Neural progenitor cell (in vitro differentiated cells): ENCODE results near the gene TRPM1. TPM values are rescaled to one million over a fixed set of nuclear protein-coding genes. Genes with fewer than 3 reads are reported as not detected.

Experiments
- DNase-seq: peaks from one replicate; pipeline ENCODE4 v3.0.0-alpha.2; 2016; ENCODE audit warnings: low spot score
- H2AFZ ChIP-seq: fragments of 200-600 bp; sonication (generic); replicated peaks from 2 replicates; pipeline ENCODE4 v1.6.1; 2016; ENCODE audit warnings: antibody characterized with exemption
- H3F3A ChIP-seq: fragments of 200-600 bp; sonication (generic); 2 replicates; pipeline ENCODE4 v1.6.1; 2016; ENCODE audit warnings: antibody characterized with exemption, low read depth
- H3K27ac ChIP-seq: fragments of 200-600 bp; sonication (generic); 2 replicates; pipeline ENCODE4 v1.5.1; 2016; ENCODE audit warnings: mild to moderate bottlenecking
- H3K27me3 ChIP-seq: fragments of 200-600 bp; sonication (generic); 2 replicates; pipeline ENCODE4 v1.6.1; 2016; ENCODE audit warnings: mild to moderate bottlenecking, moderate library complexity
- H3K36me3 ChIP-seq: fragments of 200-600 bp; sonication (generic); 2 replicates; pipeline ENCODE4 v1.5.1; 2016
- H3K4me1 ChIP-seq: fragments of 200-600 bp; sonication (generic); 2 replicates; pipeline ENCODE4 v1.6.1; 2016; ENCODE audit warnings: mixed run types
- H3K4me2 ChIP-seq: fragments of 200-600 bp; sonication (generic); 2 replicates; pipeline ENCODE4 v1.6.1; 2016
- H3K4me3 ChIP-seq: fragments of 200-600 bp; sonication (generic); 2 replicates; pipeline ENCODE4 v1.5.1; 2016
- H3K79me2 ChIP-seq: fragments of 200-600 bp; sonication (generic); 2 replicates; pipeline ENCODE4 v1.6.1; 2016; ENCODE audit warnings: low read depth
- H3K9ac ChIP-seq: fragments of 200-600 bp; sonication (generic); 2 replicates; pipeline ENCODE4 v1.6.1; 2016
- H3K9me3 ChIP-seq: fragments of 200-600 bp; sonication (generic); 2 replicates; pipeline ENCODE4 v1.5.1; 2016; ENCODE audit warnings: low read depth
- H4K20me1 ChIP-seq: fragments of 200-600 bp; sonication (generic); 2 replicates; pipeline ENCODE4 v1.6.1; 2016; ENCODE audit warnings: low read depth
- H3K27ac Mint-ChIP-seq: 3 replicates; pipeline ENCODE4 v1.8.0; 2021; ENCODE audit warnings: mixed read lengths
- H3K27me3 Mint-ChIP-seq: 2 replicates; pipeline ENCODE4 v1.8.0; 2022; ENCODE audit warnings: low read depth, mild to moderate bottlenecking, inconsistent platforms, moderate library complexity, mixed read lengths; ENCODE audit not compliant: insufficient read depth
- H3K36me3 Mint-ChIP-seq: 3 replicates; pipeline ENCODE4 v1.8.0; 2021; ENCODE audit warnings: mixed read lengths
- H3K4me1 Mint-ChIP-seq: 3 replicates; pipeline ENCODE4 v1.8.0; 2021; ENCODE audit warnings: mixed read lengths
- H3K4me3 Mint-ChIP-seq: 3 replicates; pipeline ENCODE4 v1.8.0; 2021; ENCODE audit warnings: mild to moderate bottlenecking, moderate library complexity, mixed read lengths
- H3K9me3 Mint-ChIP-seq: 3 replicates; pipeline ENCODE4 v1.8.0; 2020; ENCODE audit warnings: mixed read lengths
- CTCF ChIP-seq: fragments of 200-600 bp; sonication (generic); IDR thresholded peaks from 2 replicates; pipeline ENCODE4 v1.5.1; 2017; ENCODE audit warnings: antibody characterized with exemption, mild to moderate bottlenecking
- EZH2 ChIP-seq: fragments of 200-600 bp; sonication (generic); IDR thresholded peaks from 2 replicates; pipeline ENCODE4 v1.6.1; 2017; ENCODE audit warnings: antibody characterized with exemption, mild to moderate bottlenecking, moderate library complexity
- EZH2phosphoT487 ChIP-seq: fragments of 200-600 bp; sonication (generic); IDR thresholded peaks from 2 replicates; pipeline ENCODE4 v1.6.1; 2017; ENCODE audit warnings: antibody characterized with exemption
- total RNA-seq: library from RNA; depleted of rRNA; stranded (reverse); fragments of >200 nt; gene quantifications from 2 replicates; pipeline ENCODE4 v1.2.3, GENCODE V29; 2015; ENCODE audit warnings: low replicate concordance

The TRPM1 gene
- total RNA-seq, 1 donor from 2014 or later = not detected

- TF ChIP-seq EZH2phosphoT487 (no peak), CTCF (no peak), EZH2 (no peak)
- Histone ChIP-seq H3F3A (no peaks in the 10 kb centered on the region), H3K4me1 (no peaks in the 10 kb centered on the region), H3K4me2 (no peak overlapping the region), H3K36me3 (no peaks in the 10 kb centered on the region), H3K79me2 (no peaks in the 10 kb centered on the region), H3K27ac (no peak overlapping the region), H3K27me3 (no peaks in the 10 kb centered on the region), H3K4me3 (no peak overlapping the region), H3K9me3 (no peaks in the 10 kb centered on the region), H4K20me1 (no peaks in the 10 kb centered on the region), H2AFZ (no peak overlapping the region), H3K9ac (no peak overlapping the region)
- peaks cover 2% of the 10 kb centered on the region for H3K9me3 Mint-ChIP-seq
- H3K36me3 Mint-ChIP-seq = no peaks in the 10 kb centered on the region
- no peak for DNase-seq
- H3K27me3 Mint-ChIP-seq = peaks cover 3% of the 10 kb centered on the region
- peaks cover 14% of the 10 kb centered on the region for H3K4me1 Mint-ChIP-seq
- no peak overlapping the region for H3K4me3 Mint-ChIP-seq
- H3K27ac Mint-ChIP-seq = no peak overlapping the region
Observed at GRCh38 chr15:31062310-31062847, 39.1 kb downstream of the TRPM1 start.

- Mint-ChIP-seq H3K36me3 (no peaks in the 10 kb centered on the region), H3K27me3 (peaks cover 3% of the 10 kb centered on the region), H3K4me3 (no peak overlapping the region), H3K4me1 (peaks cover 14% of the 10 kb centered on the region), H3K27ac (no peak overlapping the region), H3K9me3 (peaks cover 12% of the 10 kb centered on the region)
- Histone ChIP-seq H3K79me2 (no peaks in the 10 kb centered on the region), H3K4me3 (no peak overlapping the region), H3K27ac (no peak overlapping the region), H3K9ac (no peak overlapping the region), H4K20me1 (no peaks in the 10 kb centered on the region), H3K36me3 (no peaks in the 10 kb centered on the region), H3F3A (no peaks in the 10 kb centered on the region), H2AFZ (no peak overlapping the region), H3K4me1 (no peaks in the 10 kb centered on the region), H3K27me3 (no peaks in the 10 kb centered on the region), H3K9me3 (no peaks in the 10 kb centered on the region), H3K4me2 (no peak overlapping the region)
- no peak for DNase-seq
- TF ChIP-seq EZH2 = no peak
- TF ChIP-seq CTCF = no peak
- no peak for TF ChIP-seq EZH2phosphoT487
Observed at GRCh38 chr15:31060429-31061140, 40.9 kb downstream of the TRPM1 start.

- H3F3A ChIP-seq = no peaks in the 10 kb centered on the region
- no peak overlapping the region for H3K27ac Mint-ChIP-seq
- H3K27me3 ChIP-seq = no peaks in the 10 kb centered on the region
- no peaks in the 10 kb centered on the region for H3K36me3 Mint-ChIP-seq
- H3K4me2 ChIP-seq = no peak overlapping the region
- no peak overlapping the region for H3K4me3 ChIP-seq
- no peak overlapping the region for H2AFZ ChIP-seq
- H3K4me1 Mint-ChIP-seq = peaks cover 14% of the 10 kb centered on the region
- H3K27me3 Mint-ChIP-seq = peaks cover 3% of the 10 kb centered on the region
- H4K20me1 ChIP-seq = no peaks in the 10 kb centered on the region
- TF ChIP-seq EZH2phosphoT487 (no peak), EZH2 (no peak), CTCF (no peak)
- DNase-seq = no peak
- no peaks in the 10 kb centered on the region for H3K36me3 ChIP-seq
- H3K9me3 ChIP-seq = no peaks in the 10 kb centered on the region
- no peaks in the 10 kb centered on the region for H3K79me2 ChIP-seq
- H3K4me1 ChIP-seq = no peaks in the 10 kb centered on the region
- H3K9ac ChIP-seq = no peak overlapping the region
- H3K9me3 Mint-ChIP-seq = peaks cover 14% of the 10 kb centered on the region
- H3K27ac ChIP-seq = no peak overlapping the region
- H3K4me3 Mint-ChIP-seq = no peak overlapping the region
Observed at GRCh38 chr15:31058236-31058962, 43.1 kb downstream of the TRPM1 start.
